Pancreas (tissue), 10 donors: Measurements from ENCODE around the gene UGT3A1. TPM values are rescaled to one million over a fixed set of nuclear protein-coding genes. Genes with fewer than 3 reads are reported as not detected.
"Not testable (repeated sequence)": the region's sequence is repeated elsewhere in the genome, so short reads cannot be mapped to it uniquely, and the experiment has no call there.

ENCODE experiments used
- ATAC-seq, 4 donors: fragments of 200-7000 bp; cut with Tn5 transposase; one replicate each; pipeline versions ENCODE4 v1.8.0 to v1.9.1; 2020; ENCODE audit warnings: mild to moderate bottlenecking in 4 of 4, moderate library complexity in 4 of 4
- DNase-seq, 6 donors: peaks; one replicate each; pipeline ENCODE4 v3.0.0-alpha.2; 2020
- FAIRE-seq: peaks from 2 replicates; lab custom pipeline; 2012; peaks lifted over from hg19 to GRCh38; lab: Jason Lieb, UNC
- H3K27ac ChIP-seq, 4 donors: fragments of 200-600 bp; sonication (generic); 1 replicate in 3 of 4; 2 replicates in 1 of 4; pipeline versions ENCODE4 v1.5.0 to v1.8.0; 2020
- H3K27me3 ChIP-seq, 4 donors: fragments of 200-600 bp; one replicate each; pipeline ENCODE4 v1.8.0; 2021
- H3K36me3 ChIP-seq, 3 donors: fragments of 200-600 bp; sonication (generic) in 1 of 3; one replicate each; pipeline versions ENCODE4 v1.5.0 to v1.8.0; 2020 to 2021
- H3K4me1 ChIP-seq, 3 donors: fragments of 200-600 bp; one replicate each; pipeline ENCODE4 v1.8.0; 2021
- H3K4me3 ChIP-seq, 4 donors: fragments of 200-600 bp; sonication (generic) in 2 of 4; one replicate each; pipeline versions ENCODE4 v1.5.0 to v1.8.0; 2020 to 2021
- H3K9me3 ChIP-seq, 4 donors: fragments of 200-600 bp; one replicate each; pipeline ENCODE4 v1.8.0; 2021
- CTCF ChIP-seq, 4 donors: fragments of 200-600 bp; sonication (generic) in 3 of 4; IDR thresholded peaks; one replicate each; pipeline versions ENCODE4 v1.5.0 to v1.8.0; 2021; ENCODE audit warnings: antibody characterized with exemption in 4 of 4
- WGBS, 2 donors: extraction: QIAGEN DNeasy Blood & Tissue Kit; methylation state at CpG; one replicate each; pipeline ENCODE4 v1.1.7; 2013; 5-methylcytosine and 5-hydroxymethylcytosine counted together
- intact Hi-C, 3 donors: fragments of 100-400 bp; cut with DNase I; formaldehyde crosslinking; loops; one replicate each; pipeline versions ENCODE4 v1.11.1 to v1.14.2; 2022
- polyA plus RNA-seq, 2 donors: library from polyadenylated mRNA; stranded (reverse); fragments of 200-250 nt; gene quantifications; one replicate each; pipeline ENCODE4 v1.2.3, GENCODE V29; 2013
- total RNA-seq, 6 donors: library from RNA; stranded (reverse); fragmentation: NEBNext Ultra II Directional in 4 of 6; extraction: Animal tissue kit (Norgen Biotek cat#: 25700) in 4 of 6; gene quantifications; one replicate each; pipeline versions ENCODE4 v1.2.1 to v1.2.4, GENCODE V29; 2021 to 2023
- donor health status: healthy with polysubstance abuse.
- donor health status: DM: no; HTN: no; CAD: no; lungs with moderate emphysema.
- donor health status: DM: no; HTN: no; CAD: no.
- donor health status: control.
- donor health status: control.
- donor health status: Bipolar disorder and iron deficiency.
- donor health status: DM: yes; HTN: yes; CAD: no.
- donor health status: DM: no; HTN: no; CAD: no.
- donor health status: DM: no; HTN: no; CAD: no.
- donor health status: DM: yes; HTN: yes; CAD: no.

Gene UGT3A1
- total and polyA plus RNA-seq, 8 donors, result not detected

DNA sequence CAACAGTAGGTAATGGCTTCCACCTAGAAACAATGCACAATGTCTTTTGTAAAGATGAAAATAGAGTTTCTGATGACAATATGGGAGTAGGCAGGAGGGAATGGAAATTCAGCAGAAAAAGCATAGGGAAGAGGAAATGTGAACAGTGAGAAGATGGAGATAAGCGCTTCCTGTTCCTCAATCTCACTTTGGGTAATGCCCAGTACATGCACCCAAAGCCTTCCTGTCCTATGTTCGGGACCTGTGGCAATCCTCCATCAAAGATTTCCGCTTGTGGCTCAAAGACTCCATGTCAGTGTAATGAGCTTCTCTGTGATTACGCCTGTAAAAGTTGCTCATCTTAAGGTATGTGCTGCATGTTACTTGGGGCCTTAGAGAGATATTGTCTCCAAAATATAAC, 2.7 kb downstream of the UGT3A1 start:
- WGBS, 2 donors, result 53 to 91% methylated on average over 4 of the region's 4 CpGs
- no peak for FAIRE-seq
- no peak for DNase-seq
- Histone ChIP-seq H3K4me1 (no peaks in the 10 kb centered on the region), H3K27me3 (no peaks in the 10 kb centered on the region), H3K27ac (no peak overlapping the region), H3K9me3 (no peaks in the 10 kb centered on the region), H3K4me3 (no peak overlapping the region), H3K36me3 (no peaks in the 10 kb centered on the region)
- TF ChIP-seq CTCF (IDR thresholded peaks at IDR 0.05), result no peak
- intact Hi-C loops, result no loop called here
- no peak for ATAC-seq

GRCh38 chr5:35987776-35988175, 3.4 kb downstream of the UGT3A1 start:
- WGBS, 2 donors, result 30 to 35% methylated on average over 3 of the region's 3 CpGs
- Histone ChIP-seq H3K36me3 (no peaks in the 10 kb centered on the region), H3K27ac (no peak overlapping the region), H3K9me3 (no peaks in the 10 kb centered on the region), H3K4me1 (no peaks in the 10 kb centered on the region), H3K27me3 (no peaks in the 10 kb centered on the region), H3K4me3 (no peak overlapping the region)
- DNase-seq, result no peak
- TF ChIP-seq CTCF (IDR thresholded peaks at IDR 0.05), result no peak
- FAIRE-seq, result no peak
- intact Hi-C loops, result no loop called here
- no peak for ATAC-seq

GRCh38 chr5:35979715-35980114, 11.5 kb downstream of the UGT3A1 start:
- Histone ChIP-seq H3K36me3 (no peaks in the 10 kb centered on the region), H3K9me3 (no peaks in the 10 kb centered on the region), H3K4me1 (no peaks in the 10 kb centered on the region), H3K27me3 (no peaks in the 10 kb centered on the region), H3K27ac (no peak overlapping the region), H3K4me3 (no peak overlapping the region)
- TF ChIP-seq CTCF (IDR thresholded peaks at IDR 0.05), result no peak
- DNase-seq (no peak), FAIRE-seq (no peak), ATAC-seq (no peak)
- intact Hi-C loops, result no loop called here

DNA sequence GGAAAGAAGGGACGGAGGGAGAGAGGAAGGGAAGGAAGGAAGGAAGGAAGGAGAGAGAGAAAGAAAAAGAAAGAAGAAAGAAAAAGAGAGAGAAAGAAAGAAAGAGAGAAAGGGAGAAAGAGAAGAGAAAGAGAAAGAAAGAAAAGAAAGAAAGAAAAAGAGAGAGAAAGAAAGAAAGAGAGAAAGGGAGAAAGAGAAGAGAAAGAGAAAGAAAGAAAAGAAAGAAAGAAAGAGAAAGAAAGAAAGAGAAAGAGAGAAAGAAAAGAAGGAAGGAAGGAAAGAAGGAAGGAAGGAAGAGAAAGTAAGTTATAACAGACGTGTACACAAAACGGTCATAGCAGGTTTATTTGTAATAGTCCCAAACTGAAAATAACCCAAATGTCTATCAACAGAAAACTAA, 14.3 kb downstream of the UGT3A1 start:
- FAIRE-seq, H3K4me3 ChIP-seq, H3K9me3 ChIP-seq, ATAC-seq, intact Hi-C loops, H3K4me1 ChIP-seq, H3K36me3 ChIP-seq, H3K27me3 ChIP-seq, H3K27ac ChIP-seq, DNase-seq: not testable (repeated sequence)
- WGBS, 2 donors, result 47 to 90% methylated on average over 3 of the region's 3 CpGs

GRCh38 chr5:35974570-35974969, 16.6 kb downstream of the UGT3A1 start:
- H3K27ac ChIP-seq, result no peak overlapping the region
- no peaks in the 10 kb centered on the region for H3K9me3 ChIP-seq
- H3K27me3 ChIP-seq, result no peaks in the 10 kb centered on the region
- no peaks in the 10 kb centered on the region for H3K4me1 ChIP-seq
- no peak overlapping the region for H3K4me3 ChIP-seq
- no peak for ATAC-seq
- no peak for FAIRE-seq
- no peak for TF ChIP-seq CTCF (IDR thresholded peaks at IDR 0.05)
- DNase-seq, result no peak
- 59 to 69% methylated on average over 4 of the region's 4 CpGs for WGBS, 2 donors
- intact Hi-C loops, result no loop called here
- H3K36me3 ChIP-seq, result no peaks in the 10 kb centered on the region

GRCh38 chr5:35971878-35972210, 19.3 kb downstream of the UGT3A1 start:
- Histone ChIP-seq H3K4me1 (no peaks in the 10 kb centered on the region), H3K9me3 (no peaks in the 10 kb centered on the region), H3K27me3 (no peaks in the 10 kb centered on the region), H3K27ac (no peak overlapping the region), H3K4me3 (no peak overlapping the region), H3K36me3 (no peaks in the 10 kb centered on the region)
- WGBS, 2 donors, result 55 to 59% methylated on average over 5 of the region's 5 CpGs
- ATAC-seq (no peak), DNase-seq (no peak), FAIRE-seq (no peak)
- intact Hi-C loops, result no loop called here
- TF ChIP-seq CTCF (IDR thresholded peaks at IDR 0.05), result no peak
